ENCODE data around the gene CMSS1. TPM values are rescaled to one million over a fixed set of nuclear protein-coding genes. Genes with fewer than 3 reads are reported as not detected.

The CMSS1 gene
- total RNA-seq, 4 donors from 2014 or later, result 1.3 to 9.9 (median 2.3) TPM

DNA sequence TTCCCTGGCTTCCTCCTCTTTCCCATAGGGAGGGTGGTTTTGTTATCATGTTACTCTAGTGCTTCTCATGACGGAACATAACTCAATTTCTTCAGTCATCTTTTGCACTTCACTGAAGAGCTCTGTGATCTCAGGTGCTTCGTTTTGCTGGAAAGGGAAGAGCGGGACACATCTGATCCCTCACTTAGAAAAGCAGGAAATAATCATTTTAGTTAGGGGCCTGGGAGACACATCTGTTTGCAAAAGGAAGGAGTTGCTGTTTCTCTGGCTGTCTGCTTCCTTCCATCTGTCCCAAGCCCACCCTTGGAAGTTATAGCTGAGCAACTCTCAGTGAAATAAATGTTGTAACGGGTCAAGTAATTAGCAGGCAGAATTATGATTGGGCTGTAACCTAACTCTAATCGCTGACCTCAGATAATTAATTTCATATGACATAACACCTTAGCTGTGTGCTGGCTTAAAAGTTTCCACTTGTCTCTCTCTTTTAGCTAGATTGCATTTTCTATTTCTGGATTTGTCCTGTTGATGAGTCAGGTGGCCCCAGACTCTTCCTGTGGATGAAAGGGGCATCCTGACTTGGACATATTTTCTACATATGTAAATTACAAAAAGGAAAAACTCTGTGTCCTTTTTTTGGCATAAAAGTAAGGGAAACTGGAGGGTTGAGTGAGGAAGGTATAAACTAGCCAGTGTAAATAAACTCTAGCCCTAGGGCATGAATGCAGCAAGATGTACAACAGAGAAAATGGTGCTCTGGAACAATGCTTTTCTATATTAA is 307.7 kb downstream of the CMSS1 start:
- no peak for DNase-seq
- Histone ChIP-seq H3K4me1 (no peaks in the 10 kb centered on the region), H3K4me3 (no peak overlapping the region), H3K36me3 (no peaks in the 10 kb centered on the region), H3K27me3 (no peaks in the 10 kb centered on the region), H3K9me3 (no peaks in the 10 kb centered on the region), H3K27ac (no peak overlapping the region)
- TF ChIP-seq POLR2A (IDR thresholded peaks at IDR 0.05) (no peak), CTCF (IDR thresholded peaks at IDR 0.05) (no peak)

DNA sequence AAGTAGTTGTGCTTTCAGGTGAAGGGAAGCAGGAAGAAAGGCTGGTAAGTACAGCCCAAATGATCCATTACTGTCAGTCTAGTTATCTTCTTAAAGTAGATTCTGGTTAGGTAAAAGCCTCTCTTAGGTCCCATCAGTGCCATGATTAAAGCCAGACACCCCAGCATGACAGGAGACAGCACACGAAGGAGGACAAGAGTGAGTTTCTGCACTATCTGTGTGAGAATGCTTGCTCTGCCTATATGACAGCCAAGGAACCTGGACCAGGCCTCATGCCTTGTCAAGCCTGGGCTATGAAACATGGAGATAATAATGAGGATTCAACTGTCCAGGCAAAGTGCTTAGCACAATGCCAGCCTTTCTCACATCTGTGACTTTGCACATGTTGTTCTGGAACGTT is 310.1 kb downstream of the CMSS1 start:
- Histone ChIP-seq H3K27me3 (no peaks in the 10 kb centered on the region), H3K4me3 (no peak overlapping the region), H3K27ac (no peak overlapping the region), H3K9me3 (no peaks in the 10 kb centered on the region), H3K4me1 (no peaks in the 10 kb centered on the region), H3K36me3 (no peaks in the 10 kb centered on the region)
- no peak for TF ChIP-seq POLR2A (IDR thresholded peaks at IDR 0.05)
- no peak for TF ChIP-seq CTCF (IDR thresholded peaks at IDR 0.05)
- DNase-seq, result no peak

GRCh38 chr3:100128565-100128964 is 310.9 kb downstream of the CMSS1 start:
- Histone ChIP-seq H3K36me3 (no peaks in the 10 kb centered on the region), H3K27ac (no peak overlapping the region), H3K4me1 (no peaks in the 10 kb centered on the region), H3K27me3 (no peaks in the 10 kb centered on the region), H3K4me3 (no peak overlapping the region), H3K9me3 (no peaks in the 10 kb centered on the region)
- DNase-seq, result no peak
- TF ChIP-seq CTCF (IDR thresholded peaks at IDR 0.05) (no peak), POLR2A (IDR thresholded peaks at IDR 0.05) (no peak)

- Histone ChIP-seq H3K36me3 (no peaks in the 10 kb centered on the region), H3K4me1 (no peaks in the 10 kb centered on the region), H3K27me3 (no peaks in the 10 kb centered on the region), H3K27ac (no peak overlapping the region), H3K4me3 (no peak overlapping the region), H3K9me3 (no peaks in the 10 kb centered on the region)
- no peak for TF ChIP-seq CTCF (IDR thresholded peaks at IDR 0.05)
- TF ChIP-seq POLR2A (IDR thresholded peaks at IDR 0.05), result no peak
- no peak for DNase-seq
Observed at GRCh38 chr3:100129941-100130340, 312.3 kb downstream of the CMSS1 start.

DNA sequence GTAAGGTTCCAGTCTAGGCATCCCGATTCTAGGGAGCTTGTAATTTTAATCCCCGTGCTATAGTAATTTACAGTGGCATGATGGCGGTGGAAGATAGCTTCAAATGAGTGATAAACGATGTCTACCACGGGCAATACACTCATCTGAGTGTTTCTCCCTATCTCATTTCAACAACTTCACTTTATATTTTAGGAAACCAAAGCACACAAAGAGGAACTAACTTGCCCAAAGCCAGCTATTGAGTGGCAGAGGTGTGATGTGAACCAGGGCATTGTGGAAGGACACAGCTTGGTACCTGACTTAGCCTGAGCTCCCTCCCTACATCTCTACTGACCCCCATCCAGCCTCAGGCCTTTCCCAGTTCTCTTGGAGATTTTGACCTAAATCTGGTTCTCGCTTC is 313.6 kb downstream of the CMSS1 start:
- H3K4me3 ChIP-seq, result no peak overlapping the region
- H3K9me3 ChIP-seq, result no peaks in the 10 kb centered on the region
- no peaks in the 10 kb centered on the region for H3K27me3 ChIP-seq
- H3K36me3 ChIP-seq, result no peaks in the 10 kb centered on the region
- DNase-seq, result no peak
- no peak overlapping the region for H3K27ac ChIP-seq
- TF ChIP-seq POLR2A (IDR thresholded peaks at IDR 0.05) (no peak), CTCF (IDR thresholded peaks at IDR 0.05) (no peak)
- H3K4me1 ChIP-seq, result no peaks in the 10 kb centered on the region

Data from Peyer's patch (tissue), 4 donors.